Vagina (tissue), 2 donors: ENCODE measurements around the gene ARHGAP44. TPM values are rescaled to one million over a fixed set of nuclear protein-coding genes. Genes with fewer than 3 reads are reported as not detected.

Experiments
- DNase-seq, 2 donors: peaks; one replicate each; pipeline ENCODE4 v3.0.0-alpha.2; 2017; ENCODE audit errors: extremely low spot score in 2 of 2
- H3K27ac ChIP-seq: fragments of 200-600 bp; sonication (generic); one replicate; pipeline ENCODE4 v1.5.1; 2019
- H3K27me3 ChIP-seq: fragments of 200-600 bp; sonication (generic); one replicate; pipeline ENCODE4 v1.5.1; 2019
- H3K36me3 ChIP-seq, 2 donors: fragments of 200-600 bp; sonication (generic); one replicate each; pipeline ENCODE4 v1.5.1; 2017 to 2019
- H3K4me1 ChIP-seq: fragments of 200-600 bp; sonication (generic); one replicate; pipeline ENCODE4 v1.5.1; 2019
- H3K4me3 ChIP-seq, 2 donors: fragments of 200-600 bp; sonication (generic); 1 replicate in 1 of 2; 2 replicates in 1 of 2; pipeline ENCODE4 v1.5.1; 2016 to 2019
- H3K9me3 ChIP-seq: fragments of 200-600 bp; sonication (generic); one replicate; pipeline ENCODE4 v1.5.1; 2019
- POLR2A ChIP-seq, 2 donors: fragments of 450-650 bp; IDR thresholded peaks; one replicate each; pipeline ENCODE4 v1.6.1; 2017; ENCODE audit warnings: antibody characterized with exemption in 2 of 2, mild to moderate bottlenecking in 2 of 2, moderate library complexity in 2 of 2
- POLR2AphosphoS5 ChIP-seq, 2 donors: sonication (generic); formaldehyde crosslinking; IDR thresholded peaks; one replicate each; pipeline ENCODE4 v1.9.0; 2017; ENCODE audit warnings: antibody characterized with exemption in 2 of 2, mild to moderate bottlenecking in 2 of 2, low read depth in 1 of 2; ENCODE audit not compliant: insufficient read depth in 1 of 2
- intact Hi-C: fragments of 100-400 bp; cut with DNase I; formaldehyde crosslinking; loops from one replicate; pipeline ENCODE4 v1.15.1; 2023
- total RNA-seq: library from RNA; depleted of rRNA; stranded (reverse); fragments of >200 nt; gene quantifications from one replicate; pipeline ENCODE4 v1.2.3, GENCODE V29; 2016
- TF ChIP-seq, protein P1 (sequence below), 3 experiments: fragments of 450-650 bp in 2 of 3; fragments of 200-600 bp in 1 of 3; sonication (generic) in 1 of 3; IDR thresholded peaks; one replicate each; pipeline ENCODE4 v1.5.1; 2017 to 2019; ENCODE audit warnings: antibody characterized with exemption in 3 of 3, mild to moderate bottlenecking in 2 of 3, moderate library complexity in 2 of 3

Gene ARHGAP44
- total RNA-seq, 1 donor from 2014 or later: 3.2 TPM

GRCh38 chr17:12900474-12900873 is 111.2 kb downstream of the ARHGAP44 start:
- no peak for DNase-seq
- H3K4me1 ChIP-seq: no peaks in the 10 kb centered on the region
- no peaks in the 10 kb centered on the region for H3K27me3 ChIP-seq
- H3K9me3 ChIP-seq: no peaks in the 10 kb centered on the region
- no peak overlapping the region for H3K27ac ChIP-seq
- H3K36me3 ChIP-seq: no peaks in the 10 kb centered on the region
- TF ChIP-seq POLR2AphosphoS5 (IDR thresholded peaks at IDR 0.05; ENCODE audit: insufficient read depth in 1 of 2, low read depth in 1 of 2): no peak
- no peak overlapping the region for H3K4me3 ChIP-seq
- intact Hi-C loops: no loop called here

GRCh38 chr17:12902046-12902445 is 112.7 kb downstream of the ARHGAP44 start:
- H3K27ac ChIP-seq: no peak overlapping the region
- TF ChIP-seq POLR2AphosphoS5 (IDR thresholded peaks at IDR 0.05; ENCODE audit: insufficient read depth in 1 of 2, low read depth in 1 of 2): no peak
- TF ChIP-seq, protein P1, sequence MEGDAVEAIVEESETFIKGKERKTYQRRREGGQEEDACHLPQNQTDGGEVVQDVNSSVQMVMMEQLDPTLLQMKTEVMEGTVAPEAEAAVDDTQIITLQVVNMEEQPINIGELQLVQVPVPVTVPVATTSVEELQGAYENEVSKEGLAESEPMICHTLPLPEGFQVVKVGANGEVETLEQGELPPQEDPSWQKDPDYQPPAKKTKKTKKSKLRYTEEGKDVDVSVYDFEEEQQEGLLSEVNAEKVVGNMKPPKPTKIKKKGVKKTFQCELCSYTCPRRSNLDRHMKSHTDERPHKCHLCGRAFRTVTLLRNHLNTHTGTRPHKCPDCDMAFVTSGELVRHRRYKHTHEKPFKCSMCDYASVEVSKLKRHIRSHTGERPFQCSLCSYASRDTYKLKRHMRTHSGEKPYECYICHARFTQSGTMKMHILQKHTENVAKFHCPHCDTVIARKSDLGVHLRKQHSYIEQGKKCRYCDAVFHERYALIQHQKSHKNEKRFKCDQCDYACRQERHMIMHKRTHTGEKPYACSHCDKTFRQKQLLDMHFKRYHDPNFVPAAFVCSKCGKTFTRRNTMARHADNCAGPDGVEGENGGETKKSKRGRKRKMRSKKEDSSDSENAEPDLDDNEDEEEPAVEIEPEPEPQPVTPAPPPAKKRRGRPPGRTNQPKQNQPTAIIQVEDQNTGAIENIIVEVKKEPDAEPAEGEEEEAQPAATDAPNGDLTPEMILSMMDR (IDR thresholded peaks at IDR 0.05): no peak
- TF ChIP-seq POLR2A (IDR thresholded peaks at IDR 0.05): no peak
- intact Hi-C loops: no loop called here
- DNase-seq: no peak
- no peaks in the 10 kb centered on the region for H3K9me3 ChIP-seq
- no peaks in the 10 kb centered on the region for H3K36me3 ChIP-seq
- H3K27me3 ChIP-seq: no peaks in the 10 kb centered on the region
- no peak overlapping the region for H3K4me3 ChIP-seq
- H3K4me1 ChIP-seq: no peaks in the 10 kb centered on the region

DNA sequence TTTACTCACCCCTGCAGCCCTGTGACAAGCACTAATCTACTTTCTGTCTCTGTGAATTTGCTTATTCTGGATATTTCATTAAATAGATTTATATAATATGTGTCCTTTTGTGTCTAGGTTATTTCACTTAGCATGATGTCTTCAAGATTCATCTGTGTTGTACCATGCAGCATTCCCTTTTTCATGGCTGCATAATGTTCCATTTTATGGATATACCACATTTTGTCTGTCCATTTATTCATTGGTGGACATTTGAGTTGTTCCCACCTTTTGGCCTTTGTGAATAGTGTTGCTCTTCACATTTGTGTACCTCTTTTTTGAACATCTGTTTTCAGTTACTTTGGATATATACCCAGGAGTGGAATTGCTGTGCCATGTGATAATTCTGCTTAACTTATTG is 118.2 kb downstream of the ARHGAP44 start:
- H3K36me3 ChIP-seq: no peaks in the 10 kb centered on the region
- TF ChIP-seq POLR2AphosphoS5 (IDR thresholded peaks at IDR 0.05; ENCODE audit: insufficient read depth in 1 of 2, low read depth in 1 of 2): no peak
- no peak for TF ChIP-seq POLR2A (IDR thresholded peaks at IDR 0.05)
- TF ChIP-seq, protein P1 (IDR thresholded peaks at IDR 0.05): no peak
- DNase-seq: no peak
- H3K4me3 ChIP-seq: no peak overlapping the region
- no peaks in the 10 kb centered on the region for H3K27me3 ChIP-seq
- H3K4me1 ChIP-seq: no peaks in the 10 kb centered on the region
- H3K27ac ChIP-seq: no peak overlapping the region
- intact Hi-C loops: no loop called here
- no peaks in the 10 kb centered on the region for H3K9me3 ChIP-seq

DNA sequence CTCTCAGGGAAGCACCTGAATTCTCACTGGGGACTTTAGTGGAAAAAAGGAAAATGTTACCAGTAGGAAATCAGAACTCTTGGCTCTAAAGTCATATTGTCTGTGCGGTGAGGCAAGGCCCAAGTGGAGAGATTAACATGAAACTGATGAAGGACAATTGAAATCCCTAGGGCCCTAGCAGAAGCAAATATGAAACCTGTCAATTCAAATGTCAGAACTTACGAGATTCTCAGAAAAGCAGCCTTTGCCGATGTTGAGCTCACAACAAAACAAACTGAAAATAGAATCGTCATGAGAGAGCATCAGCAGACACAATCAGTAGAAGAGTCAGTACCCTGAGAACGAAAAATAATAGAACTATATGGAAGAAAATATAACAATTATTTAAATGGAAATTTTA is 119.7 kb downstream of the ARHGAP44 start:
- intact Hi-C loops: no loop called here
- no peaks in the 10 kb centered on the region for H3K36me3 ChIP-seq
- TF ChIP-seq POLR2AphosphoS5 (IDR thresholded peaks at IDR 0.05; ENCODE audit: insufficient read depth in 1 of 2, low read depth in 1 of 2): no peak
- H3K27me3 ChIP-seq: no peaks in the 10 kb centered on the region
- H3K4me1 ChIP-seq: no peaks in the 10 kb centered on the region
- no peak overlapping the region for H3K4me3 ChIP-seq
- no peak overlapping the region for H3K27ac ChIP-seq
- H3K9me3 ChIP-seq: no peaks in the 10 kb centered on the region
- DNase-seq: no peak

DNA sequence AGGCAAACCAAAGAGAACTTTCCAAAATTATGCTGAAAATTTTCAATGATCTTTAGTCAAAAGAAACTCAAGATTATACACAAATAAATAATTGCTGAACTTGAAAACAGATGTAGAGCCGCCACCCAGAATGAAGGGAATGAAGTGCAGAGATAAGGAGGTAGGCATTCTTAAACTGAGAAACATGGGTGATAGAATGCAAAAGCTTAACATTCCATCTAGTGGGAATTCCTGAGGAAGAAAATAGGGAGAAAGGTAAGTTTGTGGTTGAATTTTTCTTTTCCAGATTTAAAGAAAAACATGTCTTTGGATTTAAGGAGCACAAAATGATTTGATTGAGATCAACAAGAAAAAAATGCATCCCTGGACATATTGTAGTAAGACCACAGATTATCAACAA is 120.2 kb downstream of the ARHGAP44 start:
- no peak for DNase-seq
- H3K36me3 ChIP-seq: no peaks in the 10 kb centered on the region
- TF ChIP-seq POLR2A (IDR thresholded peaks at IDR 0.05) (no peak), POLR2AphosphoS5 (IDR thresholded peaks at IDR 0.05; ENCODE audit: insufficient read depth in 1 of 2, low read depth in 1 of 2) (no peak)
- TF ChIP-seq, protein P1 (IDR thresholded peaks at IDR 0.05): no peak
- H3K9me3 ChIP-seq: no peaks in the 10 kb centered on the region
- H3K27ac ChIP-seq: no peak overlapping the region
- H3K4me3 ChIP-seq: no peak overlapping the region
- no peaks in the 10 kb centered on the region for H3K27me3 ChIP-seq
- H3K4me1 ChIP-seq: no peaks in the 10 kb centered on the region
- intact Hi-C loops: no loop called here

GRCh38 chr17:12911239-12911638 is 121.9 kb downstream of the ARHGAP44 start:
- intact Hi-C loops: no loop called here
- Histone ChIP-seq H3K9me3 (no peaks in the 10 kb centered on the region), H3K4me3 (no peak overlapping the region), H3K36me3 (no peaks in the 10 kb centered on the region), H3K27ac (no peak overlapping the region), H3K27me3 (no peaks in the 10 kb centered on the region), H3K4me1 (no peaks in the 10 kb centered on the region)
- TF ChIP-seq POLR2A (IDR thresholded peaks at IDR 0.05) (no peak), POLR2AphosphoS5 (IDR thresholded peaks at IDR 0.05; ENCODE audit: insufficient read depth in 1 of 2, low read depth in 1 of 2) (no peak)
- TF ChIP-seq, protein P1 (IDR thresholded peaks at IDR 0.05): no peak
- no peak for DNase-seq
